Progenitor cell of endocrine pancreas (in vitro differentiated cells): ENCODE measurements around the gene SLC35E1. TPM values are rescaled to one million over a fixed set of nuclear protein-coding genes. Genes with fewer than 3 reads are reported as not detected.

Source experiments
- DNase-seq: peaks from one replicate; pipeline ENCODE4 v3.0.0; 2021; ENCODE audit warnings: low spot score; ENCODE audit not compliant: unreplicated experiment
- H3K27ac Mint-ChIP-seq: 2 replicates; pipeline ENCODE4 v1.8.0; 2021; ENCODE audit warnings: mild to moderate bottlenecking, moderate library complexity, mixed read lengths
- H3K27me3 Mint-ChIP-seq: 2 replicates; pipeline ENCODE4 v1.8.0; 2021; ENCODE audit warnings: mixed read lengths
- H3K36me3 Mint-ChIP-seq: 2 replicates; pipeline ENCODE4 v1.8.0; 2022; ENCODE audit warnings: mixed read lengths; ENCODE audit not compliant: insufficient read depth
- H3K4me1 Mint-ChIP-seq: 2 replicates; pipeline ENCODE4 v1.8.0; 2021; ENCODE audit warnings: low read depth, mixed read lengths
- H3K4me3 Mint-ChIP-seq: 2 replicates; pipeline ENCODE4 v1.8.0; 2021; ENCODE audit warnings: low read depth, mild to moderate bottlenecking, moderate library complexity, mixed read lengths
- H3K9me3 Mint-ChIP-seq: 2 replicates; pipeline ENCODE4 v1.8.0; 2021; ENCODE audit warnings: low read depth, mixed read lengths
- CTCF ChIP-seq: fragments of 200-600 bp; sonication (generic); IDR thresholded peaks from one replicate; pipeline ENCODE4 v1.5.0; 2021; ENCODE audit warnings: antibody characterized with exemption, mild to moderate bottlenecking; ENCODE audit not compliant: unreplicated experiment
- total RNA-seq: library from RNA; stranded (reverse); gene quantifications from 2 replicates; pipeline ENCODE4 v1.2.1, GENCODE V29; 2021

The SLC35E1 gene
- total RNA-seq, 1 donor from 2014 or later, result 49.1 TPM

- Mint-ChIP-seq H3K27me3 (no peaks in the 10 kb centered on the region), H3K4me3 (no peak overlapping the region), H3K36me3 (peaks cover 2% of the 10 kb centered on the region), H3K4me1 (peaks cover 13% of the 10 kb centered on the region), H3K27ac (peak overlapping the region; percentile 90), H3K9me3 (no peaks in the 10 kb centered on the region)
- no peak for DNase-seq
- no peak for TF ChIP-seq CTCF
Observed at GRCh38 chr19:16581971-16582343, 9.7 kb upstream of the SLC35E1 start.

- TF ChIP-seq CTCF, result no peak
- Mint-ChIP-seq H3K27me3 (no peaks in the 10 kb centered on the region), H3K9me3 (no peaks in the 10 kb centered on the region), H3K36me3 (peaks cover 2% of the 10 kb centered on the region), H3K4me3 (no peak overlapping the region), H3K27ac (peak overlapping the region; percentile 90), H3K4me1 (peaks cover 13% of the 10 kb centered on the region)
- DNase-seq, result no peak
Observed at GRCh38 chr19:16581145-16581970, 9.1 kb upstream of the SLC35E1 start.

GRCh38 chr19:16579381-16579780 is 7.2 kb upstream of the SLC35E1 start:
- peaks cover 2% of the 10 kb centered on the region for H3K36me3 Mint-ChIP-seq
- H3K27me3 Mint-ChIP-seq, result no peaks in the 10 kb centered on the region
- no peaks in the 10 kb centered on the region for H3K9me3 Mint-ChIP-seq
- H3K4me3 Mint-ChIP-seq, result no peak overlapping the region
- no peak overlapping the region for H3K27ac Mint-ChIP-seq
- peaks cover 7% of the 10 kb centered on the region for H3K4me1 Mint-ChIP-seq
- TF ChIP-seq CTCF, result no peak
- DNase-seq, result no peak

GRCh38 chr19:16577531-16577985 is 5.3 kb upstream of the SLC35E1 start:
- no peaks in the 10 kb centered on the region for H3K27me3 Mint-ChIP-seq
- no peak for TF ChIP-seq CTCF
- H3K27ac Mint-ChIP-seq, result no peak overlapping the region
- peaks cover 2% of the 10 kb centered on the region for H3K36me3 Mint-ChIP-seq
- DNase-seq, result no peak
- H3K9me3 Mint-ChIP-seq, result no peaks in the 10 kb centered on the region
- H3K4me1 Mint-ChIP-seq, result peaks cover 10% of the 10 kb centered on the region
- H3K4me3 Mint-ChIP-seq, result no peak overlapping the region

GRCh38 chr19:16576690-16577530 is 4.7 kb upstream of the SLC35E1 start:
- Mint-ChIP-seq H3K27ac (no peak overlapping the region), H3K4me3 (no peak overlapping the region), H3K36me3 (peaks cover 2% of the 10 kb centered on the region)

More at GRCh38 chr19:16576690-16577530, 4.7 kb upstream of the SLC35E1 start:
- no peak for DNase-seq
- Mint-ChIP-seq H3K27me3 (no peaks in the 10 kb centered on the region), H3K9me3 (no peaks in the 10 kb centered on the region), H3K4me1 (peaks cover 12% of the 10 kb centered on the region)
- TF ChIP-seq CTCF, result no peak
